Fibroblast of lung (primary cell): ENCODE results near the gene TAGAP.

Source experiments
- EZH2 ChIP-seq: IDR thresholded peaks from 2 replicates; pipeline ENCODE4 v1.5.1; 2012; ENCODE audit warnings: low read length, control low read depth, mild to moderate bottlenecking; ENCODE audit errors: missing control alignments
- TF ChIP-seq, protein P1 (sequence below), 2 donors: IDR thresholded peaks in 1 of 2; conservative IDR thresholded peaks in 1 of 2; 1 replicate in 1 of 2; 2 replicates in 1 of 2; pipeline ENCODE4 v1.5.1; 2011 to 2012; ENCODE audit warnings: low read length in 2 of 2, control low read depth in 1 of 2, inconsistent platforms in 1 of 2, low read depth in 1 of 2, mild to moderate bottlenecking in 1 of 2

DNA sequence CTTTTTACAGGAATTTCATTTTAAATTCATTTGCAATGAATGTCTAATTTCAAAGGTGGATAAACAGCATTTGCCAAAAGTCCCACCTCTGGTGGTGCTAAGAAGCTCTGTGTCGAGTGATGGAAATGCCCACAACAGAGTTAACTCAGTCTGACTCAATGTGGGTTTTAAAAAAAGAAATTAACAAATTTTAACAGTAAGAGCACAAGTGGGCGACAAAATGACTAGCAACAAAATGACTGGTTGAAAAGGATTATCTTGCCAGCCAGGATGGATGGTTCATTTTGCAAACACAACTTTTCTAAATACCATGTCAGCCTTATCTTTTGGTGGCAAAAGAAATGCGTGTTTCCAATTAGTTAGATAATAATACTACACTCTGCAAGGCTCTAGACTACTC is 14.3 kb upstream of the TAGAP start:
- TF ChIP-seq, protein P1, sequence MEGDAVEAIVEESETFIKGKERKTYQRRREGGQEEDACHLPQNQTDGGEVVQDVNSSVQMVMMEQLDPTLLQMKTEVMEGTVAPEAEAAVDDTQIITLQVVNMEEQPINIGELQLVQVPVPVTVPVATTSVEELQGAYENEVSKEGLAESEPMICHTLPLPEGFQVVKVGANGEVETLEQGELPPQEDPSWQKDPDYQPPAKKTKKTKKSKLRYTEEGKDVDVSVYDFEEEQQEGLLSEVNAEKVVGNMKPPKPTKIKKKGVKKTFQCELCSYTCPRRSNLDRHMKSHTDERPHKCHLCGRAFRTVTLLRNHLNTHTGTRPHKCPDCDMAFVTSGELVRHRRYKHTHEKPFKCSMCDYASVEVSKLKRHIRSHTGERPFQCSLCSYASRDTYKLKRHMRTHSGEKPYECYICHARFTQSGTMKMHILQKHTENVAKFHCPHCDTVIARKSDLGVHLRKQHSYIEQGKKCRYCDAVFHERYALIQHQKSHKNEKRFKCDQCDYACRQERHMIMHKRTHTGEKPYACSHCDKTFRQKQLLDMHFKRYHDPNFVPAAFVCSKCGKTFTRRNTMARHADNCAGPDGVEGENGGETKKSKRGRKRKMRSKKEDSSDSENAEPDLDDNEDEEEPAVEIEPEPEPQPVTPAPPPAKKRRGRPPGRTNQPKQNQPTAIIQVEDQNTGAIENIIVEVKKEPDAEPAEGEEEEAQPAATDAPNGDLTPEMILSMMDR (conservative IDR thresholded peaks at IDR 0.05 in 1 of 2, IDR thresholded peaks at IDR 0.05 in 1 of 2; ENCODE audit: low read depth in 1 of 2, low read length in 2 of 2), result no peak
- no peak for TF ChIP-seq EZH2
